GM19463 (cell line): ENCODE data around the gene EFHC1.

ENCODE experiments used
- ATAC-seq: cut with Tn5 transposase; IDR thresholded peaks from one replicate; pipeline ENCODE4 v1.9.1; 2021; ENCODE audit warnings: mild to moderate bottlenecking, moderate library complexity; ENCODE audit not compliant: unreplicated experiment

The EFHC1 gene

DNA sequence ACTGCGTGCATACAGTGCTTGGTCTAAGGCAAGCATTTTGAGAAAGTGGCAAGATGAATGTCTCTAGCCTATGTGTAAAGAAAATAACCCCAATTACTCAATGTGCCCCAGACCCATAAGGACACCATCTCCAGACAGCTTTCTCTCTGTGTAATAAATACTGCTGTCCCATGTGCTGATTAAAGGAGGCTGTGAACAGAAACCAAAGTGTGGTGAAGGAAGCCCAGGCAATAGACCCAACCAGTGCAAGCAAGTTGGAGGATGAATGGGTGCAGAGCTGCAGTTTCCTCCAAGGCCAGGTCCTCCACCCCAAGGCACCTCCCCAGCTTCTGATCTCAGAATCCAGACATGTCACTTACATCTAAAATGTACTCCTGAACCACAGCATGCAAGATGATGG lies 96.1 kb downstream of the EFHC1 start:
- ATAC-seq = no peak

- no peak for ATAC-seq
Observed at GRCh38 chr6:52516943-52517342, 96.8 kb downstream of the EFHC1 start.

- ATAC-seq = peak; percentile 100
Observed at GRCh38 chr6:52517502-52518278, 97.5 kb downstream of the EFHC1 start.

GRCh38 chr6:52518279-52518945 lies 98.3 kb downstream of the EFHC1 start:
- ATAC-seq = no peak

DNA sequence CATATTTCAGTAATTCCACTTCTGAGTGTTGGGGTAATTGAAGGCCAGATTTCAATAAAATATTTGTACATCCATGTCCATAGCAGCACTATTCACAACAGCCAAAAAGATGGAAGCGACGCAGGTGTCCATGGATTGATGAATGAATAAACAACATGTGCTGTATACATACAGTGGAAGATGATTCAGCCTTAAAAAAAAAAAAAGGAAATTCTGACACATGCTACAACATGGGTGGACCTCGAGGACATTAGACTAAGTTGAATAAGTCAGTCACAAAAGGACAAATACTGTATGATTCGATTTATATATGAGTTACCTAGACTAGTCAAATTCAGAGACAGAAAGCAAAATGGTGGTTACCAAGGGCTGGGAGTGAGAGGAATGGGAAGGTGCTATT lies 99.5 kb downstream of the EFHC1 start:
- no peak for ATAC-seq

- ATAC-seq = no peak
Observed at GRCh38 chr6:52522151-52522626, 102.0 kb downstream of the EFHC1 start.

DNA sequence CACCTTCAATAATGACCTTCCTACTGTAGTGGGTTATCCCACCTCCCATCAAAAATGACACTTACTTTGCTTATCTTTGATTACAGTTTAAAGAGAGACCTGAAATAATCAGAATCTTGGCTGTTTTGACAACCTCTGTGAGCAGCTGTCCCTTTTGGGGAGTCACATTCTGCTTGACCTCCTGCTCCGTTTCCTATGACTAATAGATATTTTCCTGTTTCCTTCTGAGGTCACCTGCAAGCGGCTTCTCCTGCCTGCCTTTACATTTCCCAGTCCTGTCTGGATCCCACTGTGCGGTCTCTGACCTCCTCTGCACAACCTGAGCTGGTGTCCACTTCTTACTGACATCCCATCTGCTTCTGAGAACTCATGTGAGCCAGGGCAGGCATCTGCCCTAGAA lies 102.5 kb downstream of the EFHC1 start:
- no peak for ATAC-seq

- ATAC-seq = no peak
Observed at GRCh38 chr6:52523378-52524142, 103.4 kb downstream of the EFHC1 start.

GRCh38 chr6:52524918-52525317 lies 104.8 kb downstream of the EFHC1 start:
- ATAC-seq = no peak

GRCh38 chr6:52526634-52527033 lies 106.5 kb downstream of the EFHC1 start:
- ATAC-seq = no peak

- ATAC-seq = no peak
Observed at GRCh38 chr6:52527436-52527835, 107.3 kb downstream of the EFHC1 start.

DNA sequence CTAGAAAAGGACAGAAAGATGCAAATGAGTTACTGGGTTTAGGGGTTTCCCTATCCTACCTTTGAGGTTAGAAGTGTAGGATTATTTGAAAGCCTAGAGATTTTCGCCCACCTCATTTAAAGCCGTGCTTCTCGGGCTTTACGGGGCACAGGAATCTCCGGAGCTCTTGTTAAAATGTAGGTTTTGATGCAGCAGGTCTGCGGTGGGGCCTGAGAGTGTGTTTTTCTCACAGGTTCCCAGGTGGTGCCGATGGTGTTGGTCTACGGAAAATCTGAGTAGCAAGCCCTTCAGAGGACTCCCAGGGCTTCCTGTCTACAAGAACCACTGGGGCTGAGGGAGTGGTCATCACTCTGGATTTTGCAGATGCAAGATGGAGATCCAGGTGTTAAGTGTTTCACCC lies 109.2 kb downstream of the EFHC1 start:
- ATAC-seq = peak; percentile 47

GRCh38 chr6:52530351-52530750 lies 110.2 kb downstream of the EFHC1 start:
- no peak for ATAC-seq

DNA sequence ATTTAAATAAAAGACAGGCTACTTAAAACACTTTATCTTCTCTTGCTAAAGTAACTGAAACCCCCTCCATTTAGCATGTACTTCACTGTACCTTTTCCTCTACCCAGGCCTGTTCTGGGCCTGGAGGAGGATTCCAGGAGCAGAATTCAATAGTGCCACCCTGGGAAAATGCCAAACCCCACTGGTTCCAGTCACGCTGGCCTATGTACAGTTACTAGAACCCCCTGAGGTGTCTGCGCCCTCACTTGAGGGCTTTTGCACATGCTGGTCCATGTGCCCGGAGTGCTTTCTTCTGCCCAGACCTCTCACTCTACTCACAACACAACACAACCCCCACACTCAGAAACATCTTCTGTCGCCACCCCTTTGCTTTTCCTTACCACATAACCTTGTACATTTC lies 111.3 kb downstream of the EFHC1 start:
- no peak for ATAC-seq

- no peak for ATAC-seq
Observed at GRCh38 chr6:52531834-52532233, 111.7 kb downstream of the EFHC1 start.

DNA sequence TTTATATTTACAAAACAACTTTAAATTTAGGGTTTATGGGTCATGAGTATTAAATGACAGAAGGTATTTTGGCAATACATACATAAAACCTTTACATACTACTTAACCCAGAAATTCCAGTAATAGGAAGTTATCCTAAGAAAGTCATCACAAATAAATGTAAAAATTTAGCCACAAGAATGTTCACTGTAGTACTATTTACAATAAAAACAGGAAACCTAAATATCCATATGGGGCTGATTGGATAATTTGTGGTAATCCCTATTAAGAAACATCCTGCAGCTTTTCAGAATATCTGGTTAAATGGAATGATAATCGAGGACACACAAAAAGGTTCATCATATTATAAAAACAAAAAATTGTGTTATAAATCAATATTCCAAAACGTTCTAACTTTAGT lies 112.3 kb downstream of the EFHC1 start:
- no peak for ATAC-seq

- no peak for ATAC-seq
Observed at GRCh38 chr6:52533491-52533890, 113.3 kb downstream of the EFHC1 start.

DNA sequence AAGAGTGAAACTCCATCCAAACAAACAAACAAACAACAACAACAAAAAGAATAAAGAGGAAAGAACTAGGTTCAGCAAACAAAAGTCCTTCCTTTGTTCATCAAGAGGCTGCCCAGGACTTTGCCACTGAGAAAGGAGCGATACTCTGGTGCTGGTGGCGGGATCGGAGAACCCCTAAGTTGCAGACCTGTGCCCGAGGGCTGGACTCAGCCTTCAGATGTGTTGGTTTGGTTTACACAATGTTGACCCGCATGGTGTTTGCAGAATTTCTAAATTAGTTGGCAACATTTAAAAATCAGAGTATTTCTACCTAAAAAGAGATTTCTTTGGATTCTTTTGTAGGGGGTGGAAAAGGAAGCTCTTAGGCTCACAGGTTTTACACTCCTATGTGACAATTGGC lies 114.2 kb downstream of the EFHC1 start:
- ATAC-seq = no peak

DNA sequence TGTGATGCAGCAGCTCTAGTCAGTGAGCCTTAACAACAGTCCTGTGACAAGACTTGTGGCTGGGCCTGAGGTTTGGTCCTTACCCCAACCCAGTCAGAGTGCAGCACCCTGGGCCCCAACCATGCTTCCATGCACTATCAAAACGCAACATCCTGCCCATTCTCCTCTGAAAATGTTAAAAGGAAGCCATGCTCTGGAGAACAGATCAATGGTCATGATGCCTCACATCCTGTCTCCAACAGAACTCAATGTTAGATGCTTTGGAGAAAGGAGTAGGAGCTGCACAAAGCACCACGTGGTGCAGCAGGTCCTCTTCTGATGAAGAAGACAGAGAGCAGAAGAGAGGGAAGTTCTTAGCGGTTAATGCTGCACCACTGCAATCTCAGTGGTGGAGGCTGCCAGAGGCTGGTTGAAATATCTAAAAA lies 114.8 kb downstream of the EFHC1 start:
- ATAC-seq = no peak

DNA sequence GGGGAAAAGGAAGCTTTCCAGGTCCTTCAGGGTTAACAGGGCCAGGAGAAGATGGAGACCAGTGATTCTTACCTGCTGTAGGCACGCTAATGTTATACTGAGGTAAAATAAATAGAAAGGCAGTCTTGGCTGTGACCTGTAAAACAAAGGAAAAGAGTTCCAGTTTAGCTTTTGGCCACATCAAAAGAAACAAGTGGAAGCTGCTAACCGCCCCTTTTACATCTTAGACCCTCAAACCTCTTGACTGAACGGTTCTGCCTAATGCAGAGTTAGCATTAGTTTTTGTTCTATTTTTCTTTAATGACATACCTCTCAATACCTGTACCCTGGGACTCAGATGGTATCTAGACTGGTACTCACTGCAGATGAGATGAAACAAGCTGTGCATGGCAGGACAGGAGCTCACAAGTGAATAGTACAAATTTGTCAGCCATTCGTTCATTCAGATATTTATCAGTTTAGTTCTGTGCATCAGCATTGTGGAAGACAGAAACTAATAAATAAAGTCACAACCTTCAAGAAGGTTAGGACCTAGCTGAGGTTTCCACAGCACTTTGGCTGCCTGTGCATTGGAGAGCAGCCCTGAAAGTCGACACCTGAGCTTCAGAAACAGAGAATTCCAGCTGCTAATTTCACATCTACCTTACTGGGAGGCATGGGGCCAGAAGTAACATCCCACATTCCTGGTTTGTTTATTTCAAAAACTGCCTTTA lies 115.7 kb downstream of the EFHC1 start:
- peak; percentile 1 for ATAC-seq

DNA sequence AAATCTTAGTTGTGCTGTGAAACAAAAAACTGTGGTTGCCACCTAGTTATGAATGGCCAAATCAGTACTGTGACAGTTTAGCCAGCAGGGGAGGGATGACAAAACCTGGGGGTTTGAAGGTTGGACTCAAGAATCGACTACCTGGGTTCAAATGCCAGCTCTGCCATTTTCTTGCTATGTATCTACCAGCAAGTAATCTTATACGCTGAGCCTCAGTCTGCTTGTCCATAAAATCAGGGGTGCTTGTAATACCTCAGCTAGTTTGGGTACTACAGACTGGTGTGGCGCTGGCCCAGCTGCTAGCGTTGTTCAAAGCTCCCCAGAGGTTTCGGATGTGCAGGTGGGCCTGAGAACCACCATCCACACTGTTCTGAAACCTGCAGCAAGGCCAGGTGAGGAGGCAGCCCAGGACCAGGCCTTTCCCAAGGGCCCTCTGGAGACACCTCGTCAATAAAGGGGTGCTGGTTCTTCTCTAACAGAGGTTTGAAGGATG lies 116.3 kb downstream of the EFHC1 start:
- ATAC-seq = peak; percentile 45
